C4-2B (cell line): Measurements from ENCODE around the gene SUN1.
A peak's percentile ranks its signal among the peaks of the same experiment; 100 is the strongest.

Experiments used
- CTCF ChIP-seq: fragments of 450-650 bp; conservative IDR thresholded peaks from 2 replicates; pipeline ENCODE4 v1.5.1; 2017; ENCODE audit warnings: mild to moderate bottlenecking
- ZFX ChIP-seq: fragments of 450-650 bp; IDR thresholded peaks from 2 replicates; pipeline ENCODE4 v1.6.1; 2017

GRCh38 chr7:883055-884021, 51.1 kb downstream of the SUN1 start:
- TF ChIP-seq CTCF (no peak), ZFX (peak; percentile 57; the same call in 1 of the 2 replicates)
